PC-3 (cell line): ENCODE results near the gene KLRC1.
"Not testable (repeated sequence)": the region's sequence is repeated elsewhere in the genome, so short reads cannot be mapped to it uniquely, and the experiment has no call there.

Source experiments
- EZH2 ChIP-seq: fragments of 300-600 bp; sonication (generic); IDR thresholded peaks from one replicate; pipeline ENCODE4 v1.6.1; 2017; ENCODE audit warnings: antibody characterized with exemption, mild to moderate bottlenecking, low read length; ENCODE audit not compliant: unreplicated experiment
- TF ChIP-seq, protein P1 (sequence below): fragments of 300-600 bp; sonication (generic); conservative IDR thresholded peaks from 2 replicates; pipeline ENCODE4 v1.5.1; 2017; ENCODE audit warnings: antibody characterized with exemption, low read depth, mild to moderate bottlenecking, low read length

DNA sequence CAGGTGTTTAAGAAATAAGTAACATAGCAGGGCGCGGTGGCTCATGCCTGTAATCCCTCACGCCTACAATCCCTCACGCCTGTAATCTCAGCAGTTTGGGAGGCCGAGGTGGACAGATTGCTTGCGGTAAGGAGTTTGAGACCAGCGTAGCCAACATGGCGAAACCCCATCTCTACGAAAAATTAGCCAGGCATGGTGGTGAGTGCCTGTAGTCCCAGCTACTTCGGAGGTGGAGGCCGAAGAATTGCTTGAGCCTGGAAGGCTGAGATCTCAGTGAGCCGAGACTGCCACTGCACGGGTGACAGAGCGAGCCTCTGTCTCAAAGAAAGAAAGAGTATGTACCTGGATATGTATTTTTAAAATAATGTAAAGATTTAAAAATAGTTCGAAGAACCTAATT is 57.0 kb downstream of the KLRC1 start:
- TF ChIP-seq, protein P1, sequence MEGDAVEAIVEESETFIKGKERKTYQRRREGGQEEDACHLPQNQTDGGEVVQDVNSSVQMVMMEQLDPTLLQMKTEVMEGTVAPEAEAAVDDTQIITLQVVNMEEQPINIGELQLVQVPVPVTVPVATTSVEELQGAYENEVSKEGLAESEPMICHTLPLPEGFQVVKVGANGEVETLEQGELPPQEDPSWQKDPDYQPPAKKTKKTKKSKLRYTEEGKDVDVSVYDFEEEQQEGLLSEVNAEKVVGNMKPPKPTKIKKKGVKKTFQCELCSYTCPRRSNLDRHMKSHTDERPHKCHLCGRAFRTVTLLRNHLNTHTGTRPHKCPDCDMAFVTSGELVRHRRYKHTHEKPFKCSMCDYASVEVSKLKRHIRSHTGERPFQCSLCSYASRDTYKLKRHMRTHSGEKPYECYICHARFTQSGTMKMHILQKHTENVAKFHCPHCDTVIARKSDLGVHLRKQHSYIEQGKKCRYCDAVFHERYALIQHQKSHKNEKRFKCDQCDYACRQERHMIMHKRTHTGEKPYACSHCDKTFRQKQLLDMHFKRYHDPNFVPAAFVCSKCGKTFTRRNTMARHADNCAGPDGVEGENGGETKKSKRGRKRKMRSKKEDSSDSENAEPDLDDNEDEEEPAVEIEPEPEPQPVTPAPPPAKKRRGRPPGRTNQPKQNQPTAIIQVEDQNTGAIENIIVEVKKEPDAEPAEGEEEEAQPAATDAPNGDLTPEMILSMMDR = not testable (repeated sequence)
- TF ChIP-seq EZH2 = not testable (repeated sequence)
